Esophagus squamous epithelium (tissue), 4 donors: ENCODE results near the gene PRPF40B.

Source experiments
- POLR2A ChIP-seq, 4 donors: fragments of 450-650 bp; IDR thresholded peaks; one replicate each; pipeline ENCODE4 v1.6.1; 2017; ENCODE audit warnings: antibody characterized with exemption in 4 of 4, mild to moderate bottlenecking in 4 of 4, moderate library complexity in 3 of 4
- TF ChIP-seq, protein P1 (sequence below), 6 experiments: fragments of 450-650 bp in 4 of 6; fragments of 200-600 bp in 2 of 6; sonication (generic) in 2 of 6; IDR thresholded peaks; one replicate each; pipeline ENCODE4 v1.5.1; 2016 to 2019; ENCODE audit warnings: antibody characterized with exemption in 6 of 6, mild to moderate bottlenecking in 4 of 6, moderate library complexity in 4 of 6

DNA sequence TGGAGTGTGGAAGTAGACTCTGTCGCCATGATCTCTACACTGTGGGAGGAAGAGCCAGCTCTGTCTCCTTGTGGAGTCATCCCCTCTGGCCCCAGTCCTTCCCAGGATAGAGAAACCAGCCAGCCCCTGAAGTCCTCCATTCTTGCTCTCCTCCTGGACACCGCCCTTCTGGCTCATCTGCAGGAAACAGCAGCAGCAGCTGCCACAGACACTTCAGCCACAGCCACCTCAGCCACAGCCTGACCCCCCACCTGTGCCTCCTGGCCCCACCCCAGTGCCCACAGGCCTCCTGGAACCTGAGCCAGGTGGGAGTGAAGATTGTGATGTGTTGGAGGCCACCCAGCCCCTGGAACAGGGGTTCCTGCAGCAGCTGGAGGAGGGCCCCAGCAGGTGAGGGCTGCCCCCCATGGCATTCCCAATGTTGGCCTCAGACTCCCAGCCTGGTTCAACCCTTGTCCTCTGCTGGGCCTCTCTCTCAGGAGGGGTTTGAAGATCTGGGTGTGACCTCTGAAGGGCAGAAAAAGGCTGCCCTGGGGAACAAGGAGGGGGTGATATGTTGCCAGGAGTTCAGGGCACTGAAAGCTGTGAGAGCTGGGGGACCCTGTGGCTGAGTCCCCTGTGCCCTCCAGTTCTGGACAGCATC lies 10.5 kb downstream of the PRPF40B start:
- TF ChIP-seq, protein P1, sequence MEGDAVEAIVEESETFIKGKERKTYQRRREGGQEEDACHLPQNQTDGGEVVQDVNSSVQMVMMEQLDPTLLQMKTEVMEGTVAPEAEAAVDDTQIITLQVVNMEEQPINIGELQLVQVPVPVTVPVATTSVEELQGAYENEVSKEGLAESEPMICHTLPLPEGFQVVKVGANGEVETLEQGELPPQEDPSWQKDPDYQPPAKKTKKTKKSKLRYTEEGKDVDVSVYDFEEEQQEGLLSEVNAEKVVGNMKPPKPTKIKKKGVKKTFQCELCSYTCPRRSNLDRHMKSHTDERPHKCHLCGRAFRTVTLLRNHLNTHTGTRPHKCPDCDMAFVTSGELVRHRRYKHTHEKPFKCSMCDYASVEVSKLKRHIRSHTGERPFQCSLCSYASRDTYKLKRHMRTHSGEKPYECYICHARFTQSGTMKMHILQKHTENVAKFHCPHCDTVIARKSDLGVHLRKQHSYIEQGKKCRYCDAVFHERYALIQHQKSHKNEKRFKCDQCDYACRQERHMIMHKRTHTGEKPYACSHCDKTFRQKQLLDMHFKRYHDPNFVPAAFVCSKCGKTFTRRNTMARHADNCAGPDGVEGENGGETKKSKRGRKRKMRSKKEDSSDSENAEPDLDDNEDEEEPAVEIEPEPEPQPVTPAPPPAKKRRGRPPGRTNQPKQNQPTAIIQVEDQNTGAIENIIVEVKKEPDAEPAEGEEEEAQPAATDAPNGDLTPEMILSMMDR (IDR thresholded peaks at IDR 0.05), result no peak
- no peak for TF ChIP-seq POLR2A (IDR thresholded peaks at IDR 0.05)
